Measurements from ENCODE around the gene TNNT3. TPM values are rescaled to one million over a fixed set of nuclear protein-coding genes. Genes with fewer than 3 reads are reported as not detected.

Gene TNNT3
- total RNA-seq, 3 donors from 2014 or later = 3.5 to 8.2 (median 3.6) TPM

GRCh38 chr11:1920128-1920908 lies 815 bp downstream of the TNNT3 start:
- DNase-seq (ENCODE audit: low spot score in 2 of 2) = no peak
- Histone ChIP-seq H3K4me1 (no peaks in the 10 kb centered on the region), H3K36me3 (no peaks in the 10 kb centered on the region), H3K27ac (peak overlapping the region; percentile 41 to 93), H3K4me3 (no peak overlapping the region), H3K27me3 (no peaks in the 10 kb centered on the region), H3K9me3 (no peaks in the 10 kb centered on the region)
- intact Hi-C loops (cut with DNase I; ENCODE audit: low total_unique reads) = no loop called here
- TF ChIP-seq CTCF (IDR thresholded peaks at IDR 0.05) (no peak), POLR2AphosphoS5 (IDR thresholded peaks at IDR 0.05) (no peak), POLR2A (IDR thresholded peaks at IDR 0.05) (no peak)

GRCh38 chr11:1920909-1921573 lies 1.5 kb downstream of the TNNT3 start:
- no peaks in the 10 kb centered on the region for H3K27me3 ChIP-seq
- TF ChIP-seq CTCF (IDR thresholded peaks at IDR 0.05) (no peak), POLR2AphosphoS5 (IDR thresholded peaks at IDR 0.05) (no peak), POLR2A (IDR thresholded peaks at IDR 0.05) (no peak)
- intact Hi-C loops (cut with DNase I; ENCODE audit: low total_unique reads) = no loop called here
- DNase-seq (ENCODE audit: low spot score in 2 of 2) = no peak
- no peaks in the 10 kb centered on the region for H3K9me3 ChIP-seq
- peak overlapping the region; percentile 41 to 93 for H3K27ac ChIP-seq
- H3K36me3 ChIP-seq = no peaks in the 10 kb centered on the region
- no peaks in the 10 kb centered on the region for H3K4me1 ChIP-seq
- no peak overlapping the region for H3K4me3 ChIP-seq

GRCh38 chr11:1921574-1922141 lies 2.2 kb downstream of the TNNT3 start:
- intact Hi-C loops (cut with DNase I; ENCODE audit: low total_unique reads) = no loop called here
- no peak for DNase-seq (ENCODE audit: low spot score in 2 of 2)

GRCh38 chr11:1922481-1923081 lies 3.1 kb downstream of the TNNT3 start:
- H3K27me3 ChIP-seq = no peaks in the 10 kb centered on the region

More at GRCh38 chr11:1921574-1922141, 2.2 kb downstream of the TNNT3 start:
- H3K4me3 ChIP-seq = no peak overlapping the region
- H3K27ac ChIP-seq = peak overlapping the region; percentile 41 to 93
- H3K4me1 ChIP-seq = no peaks in the 10 kb centered on the region
- TF ChIP-seq CTCF (IDR thresholded peaks at IDR 0.05) (no peak), POLR2A (IDR thresholded peaks at IDR 0.05) (no peak), POLR2AphosphoS5 (IDR thresholded peaks at IDR 0.05) (no peak)
- H3K27me3 ChIP-seq = no peaks in the 10 kb centered on the region
- H3K36me3 ChIP-seq = no peaks in the 10 kb centered on the region
- no peaks in the 10 kb centered on the region for H3K9me3 ChIP-seq

More at GRCh38 chr11:1922481-1923081, 3.1 kb downstream of the TNNT3 start:
- peak overlapping the region; percentile 41 to 93 for H3K27ac ChIP-seq
- no peak for TF ChIP-seq POLR2AphosphoS5 (IDR thresholded peaks at IDR 0.05)
- no peak for TF ChIP-seq POLR2A (IDR thresholded peaks at IDR 0.05)
- TF ChIP-seq CTCF (IDR thresholded peaks at IDR 0.05) = no peak
- H3K36me3 ChIP-seq = no peaks in the 10 kb centered on the region
- intact Hi-C loops (cut with DNase I; ENCODE audit: low total_unique reads) = no loop called here
- H3K9me3 ChIP-seq = no peaks in the 10 kb centered on the region
- H3K4me3 ChIP-seq = no peak overlapping the region
- H3K4me1 ChIP-seq = no peaks in the 10 kb centered on the region
- DNase-seq (ENCODE audit: low spot score in 2 of 2) = no peak
